CD4-positive, alpha-beta T cell treated with Interleukin-10 for 1 hour (primary cell): ENCODE data around the gene UCKL1.
A peak's percentile ranks its signal among the peaks of the same experiment; 100 is the strongest.
"Not testable (repeated sequence)": the region's sequence is repeated elsewhere in the genome, so short reads cannot be mapped to it uniquely, and the experiment has no call there.

Experiments used
- DNase-seq: peaks from one replicate; pipeline ENCODE4 v3.0.0-alpha.2; 2020

Gene UCKL1

GRCh38 chr20:63917811-63918210 is 38.4 kb downstream of the UCKL1 start:
- DNase-seq: no peak

GRCh38 chr20:63916371-63916939 is 39.8 kb downstream of the UCKL1 start:
- not testable (repeated sequence) for DNase-seq

- DNase-seq: no peak
Observed at GRCh38 chr20:63915471-63915870, 40.7 kb downstream of the UCKL1 start.

- DNase-seq: no peak
Observed at GRCh38 chr20:63913768-63914167, 42.4 kb downstream of the UCKL1 start.

- no peak for DNase-seq
Observed at GRCh38 chr20:63911176-63911575, 45.0 kb downstream of the UCKL1 start.

- DNase-seq: no peak
Observed at GRCh38 chr20:63908008-63908682, 48.1 kb downstream of the UCKL1 start.

- no peak for DNase-seq
Observed at GRCh38 chr20:63903796-63904561, 52.2 kb downstream of the UCKL1 start.

- no peak for DNase-seq
Observed at GRCh38 chr20:63900413-63900812, 55.8 kb downstream of the UCKL1 start.

- no peak for DNase-seq
Observed at GRCh38 chr20:63898882-63899558, 57.2 kb downstream of the UCKL1 start.

GRCh38 chr20:63897978-63898561 is 58.1 kb downstream of the UCKL1 start:
- DNase-seq: no peak

- DNase-seq: peak; percentile 22
Observed at GRCh38 chr20:63896264-63897105, 59.7 kb downstream of the UCKL1 start.

- DNase-seq: peak; percentile 60
Observed at GRCh38 chr20:63895952-63896263, 60.3 kb downstream of the UCKL1 start.

GRCh38 chr20:63895202-63895951 is 60.8 kb downstream of the UCKL1 start:
- no peak for DNase-seq

- peak; percentile 97 for DNase-seq
Observed at GRCh38 chr20:63894358-63895201, 61.6 kb downstream of the UCKL1 start, which contains the start of gene DNAJC5. Gene DNAJC5 (plus strand): TSS chr20:63895126. CDS start chr20:63928346, 33,220 bp downstream.

GRCh38 chr20:63893999-63894357 is 62.2 kb downstream of the UCKL1 start:
- no peak for DNase-seq

- no peak for DNase-seq
Observed at GRCh38 chr20:63892402-63892801, 63.8 kb downstream of the UCKL1 start.

GRCh38 chr20:63891061-63892002 is 64.9 kb downstream of the UCKL1 start:
- DNase-seq: no peak

GRCh38 chr20:63890616-63891015 is 65.6 kb downstream of the UCKL1 start:
- no peak for DNase-seq

- DNase-seq: no peak
Observed at GRCh38 chr20:63890201-63890576, 66.0 kb downstream of the UCKL1 start.
